NT2/D1 (cell line): Measurements from ENCODE around the gene CDH9.

Experiments used
- YY1 ChIP-seq: IDR thresholded peaks from 2 replicates; pipeline ENCODE4 v1.6.1; 2011; ENCODE audit not compliant: insufficient read length, insufficient read depth
- ZNF274 ChIP-seq: IDR thresholded peaks from 2 replicates; pipeline ENCODE4 v1.6.1; 2011; ENCODE audit warnings: mild to moderate bottlenecking, low read depth, low read length

GRCh38 chr5:27083449-27084415 is 45.3 kb upstream of the CDH9 start:
- TF ChIP-seq YY1 (no peak), ZNF274 (no peak)
